Naive thymus-derived CD4-positive, alpha-beta T cell (primary cell): ENCODE data around the gene PRR23A. TPM values are rescaled to one million over a fixed set of nuclear protein-coding genes. Genes with fewer than 3 reads are reported as not detected.

Experiments used
- ATAC-seq: fragments of 150-1000 bp; cut with Tn5 transposase; 2 replicates; pipeline ENCODE4 v1.10.0; 2021; ENCODE audit warnings: mild to moderate bottlenecking, moderate library complexity
- CTCF ChIA-PET: fragments of 350-600 bp; sonication (Branson Sonifier 250); formaldehyde crosslinking; loops from one replicate; lab custom pipeline; 2021; ENCODE audit warnings: antibody characterized with exemption; lab: Charles Lee
- POLR2A ChIA-PET: fragments of 350-600 bp; sonication (Branson Sonifier 250); formaldehyde crosslinking; loops from one replicate; lab custom pipeline; 2021; ENCODE audit warnings: antibody characterized with exemption, inconsistent platforms; lab: Charles Lee
- DNase-seq, 9 donors: peaks; one replicate each; pipeline versions ENCODE4 v3.0.0 to v3.0.0-alpha.2; 2020 to 2022; ENCODE audit warnings: mixed read lengths in 1 of 9
- H3K27ac ChIP-seq: one replicate; pipeline ENCODE4 v1.7.0; 2013; ENCODE audit warnings: mild to moderate bottlenecking, low read depth, low read length, moderate library complexity
- H3K27me3 ChIP-seq, 2 donors: one replicate each; pipeline ENCODE4 v1.7.0; 2013; ENCODE audit warnings: low read length in 2 of 2, mild to moderate bottlenecking in 2 of 2, moderate library complexity in 2 of 2; ENCODE audit not compliant: control insufficient read depth in 2 of 2, insufficient read depth in 2 of 2
- H3K36me3 ChIP-seq, 3 experiments: 1 replicate in 2 of 3; 2 replicates in 1 of 3; pipeline ENCODE4 v1.7.0; 2013; ENCODE audit warnings: low read length in 3 of 3, mild to moderate bottlenecking in 3 of 3, moderate library complexity in 1 of 3; ENCODE audit not compliant: insufficient read depth in 3 of 3, control insufficient read depth in 2 of 3
- H3K4me1 ChIP-seq, 2 donors: one replicate each; pipeline ENCODE4 v1.7.0; 2013; ENCODE audit warnings: low read length in 2 of 2, mild to moderate bottlenecking in 2 of 2, moderate library complexity in 1 of 2; ENCODE audit not compliant: control insufficient read depth in 2 of 2, insufficient read depth in 2 of 2
- H3K4me3 ChIP-seq: 2 replicates; pipeline ENCODE4 v1.7.0; 2013; ENCODE audit warnings: mild to moderate bottlenecking, low read length
- H3K9me3 ChIP-seq, 3 experiments: 1 replicate in 2 of 3; 2 replicates in 1 of 3; pipeline ENCODE4 v1.7.0; 2013; ENCODE audit warnings: low read length in 3 of 3; ENCODE audit not compliant: control insufficient read depth in 2 of 3
- H3K27ac Mint-ChIP-seq, 9 donors: one replicate each; pipeline ENCODE4 v1.8.0; 2020 to 2022; ENCODE audit warnings: mixed read lengths in 9 of 9, mild to moderate bottlenecking in 8 of 9, moderate library complexity in 5 of 9, inconsistent platforms in 2 of 9
- H3K27me3 Mint-ChIP-seq, 5 donors: one replicate each; pipeline ENCODE4 v1.8.0; 2021 to 2022; ENCODE audit warnings: mixed read lengths in 5 of 5, mild to moderate bottlenecking in 1 of 5
- H3K36me3 Mint-ChIP-seq, 5 donors: one replicate each; pipeline ENCODE4 v1.8.0; 2020 to 2022; ENCODE audit warnings: mixed read lengths in 5 of 5, mild to moderate bottlenecking in 3 of 5, inconsistent platforms in 1 of 5
- H3K4me1 Mint-ChIP-seq, 7 donors: one replicate each; pipeline ENCODE4 v1.8.0; 2020 to 2022; ENCODE audit warnings: mixed read lengths in 7 of 7, mild to moderate bottlenecking in 3 of 7, inconsistent platforms in 1 of 7
- H3K4me3 Mint-ChIP-seq, 10 donors: one replicate each; pipeline ENCODE4 v1.8.0; 2020 to 2022; ENCODE audit warnings: mild to moderate bottlenecking in 10 of 10, mixed read lengths in 10 of 10, moderate library complexity in 6 of 10, inconsistent platforms in 2 of 10
- H3K9me3 Mint-ChIP-seq, 11 donors: one replicate each; pipeline ENCODE4 v1.8.0; 2020 to 2022; ENCODE audit warnings: mixed read lengths in 11 of 11, mild to moderate bottlenecking in 4 of 11, inconsistent platforms in 1 of 11, moderate library complexity in 1 of 11
- intact Hi-C, 2 donors: fragments of 100-400 bp; cut with micrococcal nuclease; formaldehyde crosslinking; loops; one replicate each; pipeline ENCODE4 v1.15.1; 2023
- polyA plus RNA-seq, 2 donors: library from polyadenylated mRNA; unstranded; fragments of 300-500 nt; fragmentation: Illumina TruSeq; gene quantifications; one replicate each; pipeline ENCODE4 v1.2.3, GENCODE V29; 2021
- total RNA-seq, 6 experiments: library from RNA in 5 of 6; stranded (reverse) in 5 of 6; gene quantifications; 1 replicate in 5 of 6; 2 replicates in 1 of 6; pipeline ENCODE4 v1.2.3 and lab custom pipeline; 2021 to 2026

PRR23A gene
- total RNA-seq = not detected
- polyA plus RNA-seq = not detected
- not detected for total RNA-seq (lab: John Stamatoyannopoulos, UW)

DNA sequence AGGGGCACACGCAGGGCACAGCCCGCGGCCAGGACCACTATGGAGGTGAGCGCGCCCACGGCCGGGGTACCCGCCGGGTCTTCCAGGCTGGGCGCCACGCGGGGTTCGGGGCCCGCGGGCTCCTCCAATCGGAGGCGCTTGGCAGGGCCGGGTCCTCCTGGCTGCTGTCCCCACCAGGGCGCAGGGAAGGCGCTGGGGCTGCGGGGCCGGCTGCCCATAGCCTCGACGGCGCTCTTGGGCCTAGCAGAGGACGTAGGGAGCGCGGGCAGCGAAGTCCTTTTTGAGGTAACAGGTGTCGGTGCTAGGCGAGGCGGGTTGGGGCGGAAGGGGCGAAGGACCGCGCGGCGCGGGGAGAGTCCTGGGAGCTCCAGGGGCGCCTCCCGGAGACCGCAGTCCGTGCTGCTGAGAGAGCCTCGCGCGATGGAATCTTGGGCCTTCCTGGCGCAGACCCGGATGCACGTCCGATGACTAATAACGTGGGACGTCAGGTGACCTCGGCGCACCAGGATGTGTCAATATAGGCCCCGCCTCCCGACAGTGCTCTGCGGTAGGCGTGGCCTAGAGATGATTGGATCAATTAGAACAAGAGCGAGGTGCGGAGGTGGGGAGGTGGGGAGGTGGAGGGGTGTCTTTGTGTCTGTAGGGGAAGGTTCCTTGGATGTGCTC is at the start of gene PRR23A:
Gene PRR23A, minus strand, starts transcription at position 218 of the 666 bp plus-strand sequence. Its CDS starts 0 bp downstream, at position 218.
- no peak within 1 kb of the TSS for H3K4me3 Mint-ChIP-seq
- no peaks in the 10 kb centered on the region for H3K4me1 Mint-ChIP-seq
- no peak for DNase-seq
- peaks cover 5 to 63% (median 21%) of the 10 kb centered on the region in 11 donors for H3K9me3 Mint-ChIP-seq
- no peaks in the 10 kb centered on the region for H3K4me1 ChIP-seq
- H3K4me3 ChIP-seq = no peak within 1 kb of the TSS
- H3K27me3 ChIP-seq = no peaks in the 10 kb centered on the region
- ATAC-seq = no peak
- peaks cover 0 to 33% (median 18%) of the 10 kb centered on the region in 5 donors for H3K27me3 Mint-ChIP-seq
- H3K36me3 ChIP-seq = no peaks in the 10 kb centered on the region
- H3K9me3 ChIP-seq = no peaks in the 10 kb centered on the region
- H3K36me3 Mint-ChIP-seq = peaks cover 0 to 10% (median 0%) of the 10 kb centered on the region in 5 donors
- H3K27ac Mint-ChIP-seq = no peak within 1 kb of the TSS
- no peak within 1 kb of the TSS for H3K27ac ChIP-seq
- ChIA-PET CTCF (no interaction called here), POLR2A (no interaction called here)
- intact Hi-C loops = no loop called here

- Mint-ChIP-seq H3K27ac (no peak overlapping the region), H3K4me3 (no peak overlapping the region), H3K36me3 (peaks cover 0 to 11% (median 0%) of the 10 kb centered on the region in 5 donors), H3K9me3 (peaks cover 10 to 51% (median 20%) of the 10 kb centered on the region in 11 donors), H3K4me1 (no peaks in the 10 kb centered on the region), H3K27me3 (peaks cover 0 to 4% (median 0%) of the 10 kb centered on the region in 5 donors)
- DNase-seq = no peak
- CTCF ChIA-PET = no interaction called here
- no peak overlapping the region for H3K4me3 ChIP-seq
- intact Hi-C loops = no loop called here
- POLR2A ChIA-PET = no interaction called here
- H3K36me3 ChIP-seq = no peaks in the 10 kb centered on the region
- H3K27ac ChIP-seq = no peak overlapping the region
- H3K4me1 ChIP-seq = no peaks in the 10 kb centered on the region
- no peaks in the 10 kb centered on the region for H3K27me3 ChIP-seq
- ATAC-seq = no peak
- H3K9me3 ChIP-seq = peaks cover 0 to 21% (median 5%) of the 10 kb centered on the region in 3 experiments
Measured at GRCh38 chr3:139052802-139053600, 46.9 kb upstream of the PRR23A start.

GRCh38 chr3:139044366-139045210 is 38.5 kb upstream of the PRR23A start, which contains the start of gene PRR23C:
Gene PRR23C, minus strand, starts transcription at chr3:139044892. Its CDS starts 272 bp downstream, at chr3:139044620.
- Histone ChIP-seq H3K27me3 (no peaks in the 10 kb centered on the region), H3K36me3 (no peaks in the 10 kb centered on the region), H3K4me1 (no peaks in the 10 kb centered on the region), H3K27ac (no peak within 1 kb of the TSS), H3K4me3 (no peak within 1 kb of the TSS), H3K9me3 (peaks cover 0 to 6% (median 0%) of the 10 kb centered on the region in 3 experiments)
- intact Hi-C loops = no loop called here
- Mint-ChIP-seq H3K27ac (no peak within 1 kb of the TSS), H3K4me3 (no peak within 1 kb of the TSS), H3K4me1 (peaks cover 0 to 2% (median 0%) of the 10 kb centered on the region in 7 donors), H3K27me3 (peaks cover 0 to 15% (median 5%) of the 10 kb centered on the region in 5 donors), H3K9me3 (peaks cover 0 to 23% (median 9%) of the 10 kb centered on the region in 11 donors), H3K36me3 (peaks cover 0 to 5% (median 0%) of the 10 kb centered on the region in 5 donors)
- ChIA-PET CTCF (no interaction called here), POLR2A (no interaction called here)
- no peak for ATAC-seq
- DNase-seq = no peak

- no peak overlapping the region for H3K27ac ChIP-seq
- peaks cover 0 to 2% (median 0%) of the 10 kb centered on the region in 7 donors for H3K4me1 Mint-ChIP-seq
- peaks cover 0 to 20% (median 8%) of the 10 kb centered on the region in 5 donors for H3K27me3 Mint-ChIP-seq
- H3K36me3 ChIP-seq = no peaks in the 10 kb centered on the region
- ChIA-PET CTCF (no interaction called here), POLR2A (no interaction called here)
- no peak overlapping the region for H3K4me3 ChIP-seq
- DNase-seq (no peak), ATAC-seq (no peak)
- peaks cover 0 to 5% (median 0%) of the 10 kb centered on the region in 5 donors for H3K36me3 Mint-ChIP-seq
- H3K4me1 ChIP-seq = no peaks in the 10 kb centered on the region
- H3K27ac Mint-ChIP-seq = no peak overlapping the region
- no peak overlapping the region for H3K4me3 Mint-ChIP-seq
- peaks cover 0 to 6% (median 0%) of the 10 kb centered on the region in 3 experiments for H3K9me3 ChIP-seq
- intact Hi-C loops = no loop called here
- H3K9me3 Mint-ChIP-seq = peaks cover 0 to 23% (median 9%) of the 10 kb centered on the region in 11 donors
- no peaks in the 10 kb centered on the region for H3K27me3 ChIP-seq
Measured at GRCh38 chr3:139043554-139044365, 37.7 kb upstream of the PRR23A start.

DNA sequence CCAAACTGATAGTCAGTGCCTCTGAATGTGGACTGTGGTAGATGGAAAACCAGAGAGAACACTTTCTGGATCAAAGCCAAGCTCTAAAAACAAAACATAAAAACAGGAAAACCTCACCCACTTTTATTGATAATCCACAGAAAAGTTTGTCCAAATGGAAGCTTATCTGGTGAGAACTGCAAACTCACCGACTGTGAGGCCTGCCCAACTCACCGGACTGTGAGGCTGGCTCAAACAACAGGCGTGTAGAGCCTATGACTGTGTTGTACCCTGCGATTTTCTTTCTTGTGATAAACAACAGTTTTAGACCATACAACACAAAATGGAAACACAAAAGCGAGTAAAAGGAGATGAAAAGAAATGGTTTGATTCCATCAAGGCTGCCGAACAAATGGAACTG is 31.4 kb upstream of the PRR23A start:
- Histone ChIP-seq H3K36me3 (no peaks in the 10 kb centered on the region), H3K4me3 (no peak overlapping the region), H3K9me3 (no peaks in the 10 kb centered on the region), H3K4me1 (no peaks in the 10 kb centered on the region), H3K27ac (no peak overlapping the region), H3K27me3 (no peaks in the 10 kb centered on the region)
- Mint-ChIP-seq H3K27ac (no peak overlapping the region), H3K4me3 (no peak overlapping the region), H3K27me3 (peaks cover 0 to 47% (median 26%) of the 10 kb centered on the region in 5 donors), H3K4me1 (no peaks in the 10 kb centered on the region), H3K9me3 (peaks cover 0 to 4% (median 0%) of the 10 kb centered on the region in 11 donors), H3K36me3 (no peaks in the 10 kb centered on the region)
- ATAC-seq (no peak), DNase-seq (no peak)
- ChIA-PET POLR2A (no interaction called here), CTCF (no interaction called here)
- intact Hi-C loops = no loop called here
